ENCODE results near the gene NEK11. TPM values are rescaled to one million over a fixed set of nuclear protein-coding genes. Genes with fewer than 3 reads are reported as not detected.
A peak's percentile ranks its signal among the peaks of the same experiment; 100 is the strongest.

Gene NEK11
- polyA plus RNA-seq (2013) = 2.1 and 2.4 TPM in 2 replicates

GRCh38 chr3:131026321-131027151 is at the start of gene NEK11, which contains the start of gene ASTE1:
Gene NEK11 (plus strand): TSS chr3:131026877. CDS start chr3:131029709, 2,832 bp downstream.
Gene ASTE1 (minus strand): TSS chr3:131026825. CDS start chr3:131025306, 1,519 bp downstream.
- H2BK5ac ChIP-seq (ENCODE audit: low read depth, low read length, poor library complexity) = peak within 1 kb of the TSS; percentile 84
- peak within 1 kb of the TSS; percentile 61 for H3K9ac ChIP-seq (ENCODE audit: low read length)
- no peak within 1 kb of the TSS for H3K23ac ChIP-seq (ENCODE audit: low read length)
- peak within 1 kb of the TSS; percentile 74 for H2BK120ac ChIP-seq (ENCODE audit: insufficient read depth, low read length, poor library complexity)
- no peaks in the 10 kb centered on the region for H3K27me3 ChIP-seq (ENCODE audit: insufficient read depth, low read length)
- peak within 1 kb of the TSS; percentile 74 for H3K4ac ChIP-seq (ENCODE audit: low read depth, low read length)
- H4K12ac ChIP-seq (ENCODE audit: low read depth, low read length) = peak within 1 kb of the TSS; percentile 57
- H3K4me2 ChIP-seq (ENCODE audit: low read length) = peak within 1 kb of the TSS; percentile 77
- WGBS (ENCODE audit: extremely low coverage, insufficient coverage, insufficient read length) = no CpG with 5 or more reads among the region's 56 CpGs
- peak within 1 kb of the TSS; percentile 79 for H2BK12ac ChIP-seq (ENCODE audit: low read length)
- H4K91ac ChIP-seq (ENCODE audit: low read depth, low read length) = peak within 1 kb of the TSS; percentile 84
- DNase-seq = peak; percentile 94 to 96
- peak within 1 kb of the TSS; percentile 83 for H4K8ac ChIP-seq (ENCODE audit: low read depth, low read length)
- peaks cover 4 to 10% of the 10 kb centered on the region in 2 experiments for H3K4me1 ChIP-seq (ENCODE audit: control insufficient read depth in 1 of 2, insufficient read depth in 2 of 2, low read length in 2 of 2)
- H3K79me2 ChIP-seq (ENCODE audit: control insufficient read depth, insufficient read depth, low read length, poor library complexity) = peaks cover 5% of the 10 kb centered on the region
- peak within 1 kb of the TSS; percentile 94 for H2AFZ ChIP-seq (ENCODE audit: insufficient read depth, low read length, poor library complexity)
- H3K4me3 ChIP-seq (ENCODE audit: low read depth, low read length) = peak within 1 kb of the TSS; percentile 78
- peaks cover 0 to 2% of the 10 kb centered on the region in 2 experiments for H3K36me3 ChIP-seq (ENCODE audit: control insufficient read depth in 1 of 2, insufficient read depth in 2 of 2, low read length in 2 of 2)
- peaks cover 14% of the 10 kb centered on the region for H3K79me1 ChIP-seq (ENCODE audit: low read length)
- peak within 1 kb of the TSS; percentile 90 for H3K18ac ChIP-seq (ENCODE audit: low read length)
- peak within 1 kb of the TSS; percentile 83 for H3K14ac ChIP-seq (ENCODE audit: low read length)
- H3K27ac ChIP-seq (ENCODE audit: low read depth, low read length) = peak within 1 kb of the TSS; percentile 40
- no peaks in the 10 kb centered on the region for H3K9me3 ChIP-seq (ENCODE audit: insufficient read depth, low read depth, low read length)
- H2AK5ac ChIP-seq (ENCODE audit: low read length) = peak within 1 kb of the TSS; percentile 89

- Histone ChIP-seq H4K91ac (ENCODE audit: low read depth, low read length) (no peak overlapping the region), H4K8ac (ENCODE audit: low read depth, low read length) (no peak overlapping the region), H3K4me1 (ENCODE audit: control insufficient read depth in 1 of 2, insufficient read depth in 2 of 2, low read length in 2 of 2) (no peaks in the 10 kb centered on the region), H2BK12ac (ENCODE audit: low read length) (no peak overlapping the region), H4K12ac (ENCODE audit: low read depth, low read length) (no peak overlapping the region), H3K9ac (ENCODE audit: low read length) (no peak overlapping the region), H2AK5ac (ENCODE audit: low read length) (no peak overlapping the region), H2BK120ac (ENCODE audit: insufficient read depth, low read length, poor library complexity) (no peak overlapping the region), H3K79me2 (ENCODE audit: control insufficient read depth, insufficient read depth, low read length, poor library complexity) (no peaks in the 10 kb centered on the region), H3K36me3 (ENCODE audit: control insufficient read depth in 1 of 2, insufficient read depth in 2 of 2, low read length in 2 of 2) (peaks cover 4 to 7% of the 10 kb centered on the region in 2 experiments), H3K4me2 (ENCODE audit: low read length) (no peak overlapping the region), H3K27me3 (ENCODE audit: insufficient read depth, low read length) (no peaks in the 10 kb centered on the region), H3K18ac (ENCODE audit: low read length) (no peak overlapping the region), H3K23ac (ENCODE audit: low read length) (no peak overlapping the region), H3K14ac (ENCODE audit: low read length) (no peak overlapping the region), H3K4ac (ENCODE audit: low read depth, low read length) (no peak overlapping the region), H3K79me1 (ENCODE audit: low read length) (no peaks in the 10 kb centered on the region), H3K9me3 (ENCODE audit: insufficient read depth, low read depth, low read length) (no peaks in the 10 kb centered on the region), H2BK5ac (ENCODE audit: low read depth, low read length, poor library complexity) (no peak overlapping the region), H3K4me3 (ENCODE audit: low read depth, low read length) (no peak overlapping the region), H2AFZ (ENCODE audit: insufficient read depth, low read length, poor library complexity) (no peak overlapping the region), H3K27ac (ENCODE audit: low read depth, low read length) (no peak overlapping the region)
- no peak for DNase-seq
- WGBS (ENCODE audit: extremely low coverage, insufficient coverage, insufficient read length) = no CpG with 5 or more reads among the region's 2 CpGs
Observed at GRCh38 chr3:130979117-130979516, 47.6 kb upstream of the NEK11 start.

GRCh38 chr3:130981469-130981868 is 45.2 kb upstream of the NEK11 start:
- H4K8ac ChIP-seq (ENCODE audit: low read depth, low read length) = no peak overlapping the region
- H3K27me3 ChIP-seq (ENCODE audit: insufficient read depth, low read length) = no peaks in the 10 kb centered on the region
- H3K23ac ChIP-seq (ENCODE audit: low read length) = no peak overlapping the region
- no peaks in the 10 kb centered on the region for H3K79me2 ChIP-seq (ENCODE audit: control insufficient read depth, insufficient read depth, low read length, poor library complexity)
- H3K79me1 ChIP-seq (ENCODE audit: low read length) = no peaks in the 10 kb centered on the region
- no peak overlapping the region for H3K4ac ChIP-seq (ENCODE audit: low read depth, low read length)
- H4K12ac ChIP-seq (ENCODE audit: low read depth, low read length) = no peak overlapping the region
- no peak overlapping the region for H2BK120ac ChIP-seq (ENCODE audit: insufficient read depth, low read length, poor library complexity)
- H3K27ac ChIP-seq (ENCODE audit: low read depth, low read length) = no peak overlapping the region
- H3K18ac ChIP-seq (ENCODE audit: low read length) = no peak overlapping the region
- H3K4me1 ChIP-seq (ENCODE audit: control insufficient read depth in 1 of 2, insufficient read depth in 2 of 2, low read length in 2 of 2) = no peaks in the 10 kb centered on the region
- no peak overlapping the region for H3K14ac ChIP-seq (ENCODE audit: low read length)
- H4K91ac ChIP-seq (ENCODE audit: low read depth, low read length) = no peak overlapping the region
- no peak overlapping the region for H2AFZ ChIP-seq (ENCODE audit: insufficient read depth, low read length, poor library complexity)
- H3K9ac ChIP-seq (ENCODE audit: low read length) = no peak overlapping the region
- no peak overlapping the region for H2BK12ac ChIP-seq (ENCODE audit: low read length)
- H3K9me3 ChIP-seq (ENCODE audit: insufficient read depth, low read depth, low read length) = no peaks in the 10 kb centered on the region
- H3K4me3 ChIP-seq (ENCODE audit: low read depth, low read length) = no peak overlapping the region
- no peak overlapping the region for H3K4me2 ChIP-seq (ENCODE audit: low read length)
- WGBS (ENCODE audit: extremely low coverage, insufficient coverage, insufficient read length) = no CpG with 5 or more reads among the region's 2 CpGs
- no peak for DNase-seq
- no peak overlapping the region for H2BK5ac ChIP-seq (ENCODE audit: low read depth, low read length, poor library complexity)
- H3K36me3 ChIP-seq (ENCODE audit: control insufficient read depth in 1 of 2, insufficient read depth in 2 of 2, low read length in 2 of 2) = peaks cover 0 to 3% of the 10 kb centered on the region in 2 experiments
- H2AK5ac ChIP-seq (ENCODE audit: low read length) = no peak overlapping the region

- H3K36me3 ChIP-seq (ENCODE audit: control insufficient read depth in 1 of 2, insufficient read depth in 2 of 2, low read length in 2 of 2) = peaks cover 5 to 12% of the 10 kb centered on the region in 2 experiments
- no peak overlapping the region for H2AK5ac ChIP-seq (ENCODE audit: low read length)
- no peaks in the 10 kb centered on the region for H3K4me1 ChIP-seq (ENCODE audit: control insufficient read depth in 1 of 2, insufficient read depth in 2 of 2, low read length in 2 of 2)
- no peaks in the 10 kb centered on the region for H3K79me2 ChIP-seq (ENCODE audit: control insufficient read depth, insufficient read depth, low read length, poor library complexity)
- DNase-seq = no peak
- no peak overlapping the region for H3K14ac ChIP-seq (ENCODE audit: low read length)
- no peaks in the 10 kb centered on the region for H3K79me1 ChIP-seq (ENCODE audit: low read length)
- H3K4me3 ChIP-seq (ENCODE audit: low read depth, low read length) = no peak overlapping the region
- no peak overlapping the region for H2AFZ ChIP-seq (ENCODE audit: insufficient read depth, low read length, poor library complexity)
- H3K4ac ChIP-seq (ENCODE audit: low read depth, low read length) = no peak overlapping the region
- WGBS (ENCODE audit: extremely low coverage, insufficient coverage, insufficient read length) = no CpG with 5 or more reads among the region's 5 CpGs
- no peak overlapping the region for H4K8ac ChIP-seq (ENCODE audit: low read depth, low read length)
- H3K9me3 ChIP-seq (ENCODE audit: insufficient read depth, low read depth, low read length) = no peaks in the 10 kb centered on the region
- H3K18ac ChIP-seq (ENCODE audit: low read length) = no peak overlapping the region
- H3K23ac ChIP-seq (ENCODE audit: low read length) = no peak overlapping the region
- H3K9ac ChIP-seq (ENCODE audit: low read length) = no peak overlapping the region
- no peak overlapping the region for H3K4me2 ChIP-seq (ENCODE audit: low read length)
- H4K91ac ChIP-seq (ENCODE audit: low read depth, low read length) = no peak overlapping the region
- H2BK5ac ChIP-seq (ENCODE audit: low read depth, low read length, poor library complexity) = no peak overlapping the region
- no peak overlapping the region for H2BK120ac ChIP-seq (ENCODE audit: insufficient read depth, low read length, poor library complexity)
- H3K27ac ChIP-seq (ENCODE audit: low read depth, low read length) = no peak overlapping the region
- H2BK12ac ChIP-seq (ENCODE audit: low read length) = no peak overlapping the region
- no peaks in the 10 kb centered on the region for H3K27me3 ChIP-seq (ENCODE audit: insufficient read depth, low read length)
- no peak overlapping the region for H4K12ac ChIP-seq (ENCODE audit: low read depth, low read length)
Observed at GRCh38 chr3:130990282-130990681, 36.4 kb upstream of the NEK11 start.
